Adrenal gland (tissue), 5 donors: ENCODE measurements around the gene SNX20.

ENCODE experiments used
- POLR2A ChIP-seq, 2 donors: fragments of 450-650 bp; IDR thresholded peaks; one replicate each; pipeline ENCODE4 v1.6.1; 2017; ENCODE audit warnings: antibody characterized with exemption in 2 of 2, mild to moderate bottlenecking in 2 of 2, moderate library complexity in 1 of 2
- TF ChIP-seq, protein P1 (sequence below), 6 experiments: fragments of 450-650 bp in 4 of 6; fragments of 200-600 bp in 2 of 6; sonication (generic) in 1 of 6; IDR thresholded peaks; 1 replicate in 5 of 6; 2 replicates in 1 of 6; pipeline versions ENCODE4 v1.5.1 to v1.8.0; 2016 to 2021; ENCODE audit warnings: antibody characterized with exemption in 6 of 6, mild to moderate bottlenecking in 2 of 6, moderate library complexity in 1 of 6
- donor health status: DM: no; HTN: no; CAD: no.

DNA sequence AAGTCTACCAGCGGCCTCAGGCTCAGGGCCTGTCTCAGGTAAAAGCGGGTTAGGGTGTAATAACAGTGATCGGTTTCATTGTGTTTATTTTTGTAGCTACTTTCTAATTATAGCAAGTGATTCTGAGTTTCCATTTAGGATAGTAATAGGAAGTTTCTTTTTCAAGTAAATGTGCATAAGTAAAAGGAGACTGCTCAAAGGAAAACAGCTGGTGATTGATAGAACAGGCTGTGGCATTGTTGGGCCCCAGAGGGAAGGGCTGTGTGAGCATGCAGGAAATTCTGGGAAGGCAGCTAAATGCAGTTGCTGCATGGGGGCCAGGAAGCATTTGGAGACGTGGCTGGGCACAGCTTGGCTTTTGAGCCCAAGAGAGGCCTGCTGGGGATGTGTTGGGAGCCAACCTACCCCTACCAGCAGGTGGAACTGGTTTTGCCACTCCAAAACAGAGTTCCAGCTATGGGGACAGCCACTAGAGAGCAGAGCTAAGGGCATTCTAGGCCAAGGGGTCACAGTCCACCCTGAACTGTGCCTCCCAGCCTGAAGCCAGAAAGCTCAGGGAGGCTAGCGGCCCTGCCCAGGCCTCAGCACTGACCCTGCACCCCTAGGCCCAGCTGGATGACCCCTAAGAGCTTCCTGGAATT lies 12.6 kb downstream of the SNX20 start:
- TF ChIP-seq, protein P1, sequence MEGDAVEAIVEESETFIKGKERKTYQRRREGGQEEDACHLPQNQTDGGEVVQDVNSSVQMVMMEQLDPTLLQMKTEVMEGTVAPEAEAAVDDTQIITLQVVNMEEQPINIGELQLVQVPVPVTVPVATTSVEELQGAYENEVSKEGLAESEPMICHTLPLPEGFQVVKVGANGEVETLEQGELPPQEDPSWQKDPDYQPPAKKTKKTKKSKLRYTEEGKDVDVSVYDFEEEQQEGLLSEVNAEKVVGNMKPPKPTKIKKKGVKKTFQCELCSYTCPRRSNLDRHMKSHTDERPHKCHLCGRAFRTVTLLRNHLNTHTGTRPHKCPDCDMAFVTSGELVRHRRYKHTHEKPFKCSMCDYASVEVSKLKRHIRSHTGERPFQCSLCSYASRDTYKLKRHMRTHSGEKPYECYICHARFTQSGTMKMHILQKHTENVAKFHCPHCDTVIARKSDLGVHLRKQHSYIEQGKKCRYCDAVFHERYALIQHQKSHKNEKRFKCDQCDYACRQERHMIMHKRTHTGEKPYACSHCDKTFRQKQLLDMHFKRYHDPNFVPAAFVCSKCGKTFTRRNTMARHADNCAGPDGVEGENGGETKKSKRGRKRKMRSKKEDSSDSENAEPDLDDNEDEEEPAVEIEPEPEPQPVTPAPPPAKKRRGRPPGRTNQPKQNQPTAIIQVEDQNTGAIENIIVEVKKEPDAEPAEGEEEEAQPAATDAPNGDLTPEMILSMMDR (IDR thresholded peaks at IDR 0.05) = no peak
- no peak for TF ChIP-seq POLR2A (IDR thresholded peaks at IDR 0.05)
